HG03108 (cell line): Measurements from ENCODE around the gene BRSK2.

Experiments used
- ATAC-seq: cut with Tn5 transposase; IDR thresholded peaks from one replicate; pipeline ENCODE4 v1.9.1; 2021; ENCODE audit warnings: moderate library complexity; ENCODE audit not compliant: unreplicated experiment

Gene BRSK2

DNA sequence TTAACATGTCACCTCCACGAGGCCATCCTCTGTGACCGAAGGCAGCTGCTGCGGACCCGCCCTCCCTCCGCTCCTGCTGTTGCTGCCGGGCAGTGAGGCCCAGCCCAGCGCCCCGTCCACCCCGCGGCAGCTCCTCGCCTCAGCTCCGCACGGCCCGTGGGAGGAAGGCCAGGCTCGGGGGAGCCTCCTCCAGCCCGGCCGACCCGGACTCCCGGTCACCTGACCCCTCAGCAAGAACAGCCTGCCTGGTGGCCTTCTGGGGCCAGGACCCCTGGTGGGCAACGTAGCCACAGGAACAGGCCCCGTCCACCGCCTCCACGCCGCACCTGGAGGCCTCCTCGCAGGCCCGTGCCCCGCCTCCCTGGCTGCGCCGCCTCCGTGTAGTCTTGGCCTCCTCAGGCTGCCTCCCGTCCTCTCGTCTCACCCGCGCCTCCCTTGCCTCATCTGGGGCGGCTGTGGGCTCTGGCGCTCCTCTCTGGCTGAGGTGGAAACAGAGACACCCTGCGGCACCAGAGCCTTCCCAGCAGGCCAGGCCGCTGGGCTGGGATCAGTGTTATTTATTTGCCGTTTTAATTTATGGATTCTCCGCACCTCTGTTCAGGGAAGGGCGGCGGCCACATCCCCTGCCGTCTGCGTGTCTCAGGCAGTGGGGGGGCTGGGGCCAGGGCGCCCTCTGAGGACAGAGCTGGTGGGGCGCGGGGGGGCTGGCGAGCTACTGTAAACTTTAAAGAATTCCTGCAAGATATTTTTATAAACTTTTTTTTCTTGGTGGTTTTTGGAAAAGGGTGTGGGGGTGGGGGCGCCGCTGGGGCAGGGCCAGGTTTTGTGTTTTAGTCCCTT is 71.5 kb downstream of the BRSK2 start:
- no peak for ATAC-seq

DNA sequence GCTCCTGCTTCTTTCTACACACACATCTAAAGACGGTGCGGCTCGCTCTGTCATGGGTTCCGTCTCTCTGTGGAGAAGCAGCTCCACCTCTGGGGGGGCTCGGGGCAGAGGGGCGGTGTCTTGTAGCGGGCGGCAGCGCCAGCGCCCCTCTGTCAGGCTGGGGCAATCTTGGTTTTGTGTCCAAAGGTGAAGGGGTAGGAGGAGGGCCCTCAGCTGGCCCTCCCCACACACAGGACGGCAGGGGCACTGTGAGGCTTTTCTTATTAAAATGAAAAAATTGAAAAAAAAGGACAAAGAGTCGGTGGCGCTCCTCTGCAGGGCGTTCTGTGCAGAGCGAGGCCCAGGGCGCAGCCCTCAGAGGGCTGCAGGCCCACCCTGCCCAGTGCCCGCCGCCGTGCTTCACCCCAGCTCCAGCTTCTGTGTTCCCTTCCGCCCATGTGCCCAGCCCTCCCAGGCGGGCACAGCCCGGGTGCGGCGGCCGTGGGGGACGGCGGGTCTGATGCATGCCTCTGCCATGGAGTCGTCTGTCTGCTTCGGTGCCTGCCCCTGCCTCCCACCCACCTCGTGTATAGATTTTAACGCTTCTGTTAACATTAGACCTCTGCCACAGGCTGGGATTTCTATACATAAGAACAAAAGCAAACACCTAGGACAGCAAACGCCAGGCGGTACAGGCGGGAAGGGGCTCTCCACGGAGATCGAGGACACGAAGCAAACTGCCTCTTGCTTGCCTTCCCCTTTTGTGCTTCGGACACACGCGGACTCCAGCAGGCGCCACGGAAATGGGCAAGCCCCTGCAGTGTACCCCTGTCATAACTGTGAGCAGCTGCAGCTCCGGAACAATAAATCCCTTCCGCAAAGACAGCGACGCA is 72.3 kb downstream of the BRSK2 start:
- ATAC-seq = no peak

DNA sequence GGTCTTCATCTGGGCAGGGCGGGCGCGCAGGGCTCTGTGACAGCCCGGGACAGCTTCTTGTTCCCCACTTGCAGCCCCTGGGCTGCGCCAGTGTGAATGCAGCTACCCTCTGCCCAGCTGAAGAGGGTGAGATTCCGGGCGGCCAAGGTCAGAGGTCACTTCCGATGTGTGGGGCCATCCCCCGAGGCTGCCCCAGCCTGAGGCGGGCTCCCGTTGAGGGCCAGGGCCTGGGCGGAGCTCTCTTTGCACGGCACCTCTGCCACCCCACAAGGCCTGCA is 72.9 kb downstream of the BRSK2 start:
- ATAC-seq = no peak

DNA sequence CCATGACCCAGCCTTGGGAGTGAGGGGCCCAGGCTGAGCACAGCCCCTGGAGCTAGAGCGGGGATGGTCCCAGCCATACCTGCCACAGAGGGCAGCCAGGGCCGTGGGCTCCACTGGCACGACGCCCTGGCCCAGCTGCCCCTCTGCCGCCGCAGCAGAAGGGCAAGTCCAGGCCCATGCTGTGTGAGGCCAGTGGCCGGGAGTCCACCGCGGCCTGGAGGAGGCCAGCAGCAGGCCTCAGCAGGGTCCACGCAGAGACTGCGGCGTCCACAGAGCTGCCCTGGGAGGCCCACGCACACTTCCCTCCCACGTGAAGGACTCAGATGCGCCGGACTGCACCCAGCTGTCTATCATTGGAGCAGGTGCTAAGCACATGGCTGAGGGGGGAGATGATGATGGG is 73.3 kb downstream of the BRSK2 start:
- ATAC-seq = no peak

DNA sequence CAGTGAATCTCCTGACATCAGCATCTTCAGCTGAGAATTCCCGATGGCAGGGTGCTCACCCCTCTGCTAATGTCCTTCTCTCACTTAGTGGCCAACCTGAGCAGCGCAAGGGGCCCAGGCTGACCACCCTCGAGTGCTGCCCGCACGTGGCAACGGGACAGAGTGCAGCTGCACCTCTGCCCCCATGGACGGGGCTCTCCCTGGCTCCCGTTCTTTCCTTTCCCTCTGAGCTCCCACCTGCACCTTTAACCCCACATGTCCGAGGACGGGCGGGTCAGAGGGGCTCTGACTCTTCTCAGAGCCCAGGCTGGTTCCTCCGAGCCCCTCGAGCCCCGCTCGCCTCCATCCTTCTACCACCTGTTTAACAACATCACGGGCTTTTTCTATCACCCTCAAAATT is 77.0 kb downstream of the BRSK2 start:
- ATAC-seq = no peak

DNA sequence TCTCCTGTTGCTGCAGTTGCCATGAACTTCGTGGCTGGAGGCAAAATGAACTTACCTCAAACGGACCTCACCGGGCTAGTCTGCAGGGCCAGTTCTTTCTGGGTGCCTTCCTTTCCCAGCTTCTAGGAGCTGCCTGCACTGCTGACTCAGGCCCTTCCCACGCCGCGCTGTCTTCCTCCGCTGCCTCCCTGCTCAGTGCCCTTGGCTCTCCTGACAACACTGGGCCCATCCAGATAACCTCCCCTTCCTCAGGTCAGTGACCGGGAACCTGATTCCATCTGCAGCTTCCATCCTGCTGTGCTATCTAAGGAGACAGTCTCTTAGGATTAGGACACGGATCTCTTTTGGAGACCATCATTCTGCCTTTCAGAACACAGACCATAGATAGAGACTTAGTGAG is 77.5 kb downstream of the BRSK2 start:
- no peak for ATAC-seq

DNA sequence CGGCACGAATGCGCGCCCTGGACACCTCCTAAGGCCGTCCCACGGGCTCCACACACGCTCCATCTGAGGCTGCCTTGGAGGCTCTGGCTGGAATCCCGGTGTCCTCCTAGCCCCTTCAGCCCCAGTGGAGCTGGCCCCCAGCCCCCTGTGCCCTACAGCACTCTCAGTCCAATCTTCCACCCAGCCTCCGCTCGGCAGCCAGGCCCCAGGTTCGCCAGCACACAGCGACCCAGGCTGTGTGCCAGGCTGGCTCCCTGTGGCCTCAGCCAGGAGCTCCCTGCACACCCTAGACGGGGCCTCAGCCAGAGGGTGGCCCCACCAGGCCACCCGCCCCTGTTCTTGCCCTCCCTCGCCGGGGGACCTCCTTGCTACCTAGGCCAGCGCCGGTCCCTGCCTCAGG is 78.3 kb downstream of the BRSK2 start:
- ATAC-seq = no peak

DNA sequence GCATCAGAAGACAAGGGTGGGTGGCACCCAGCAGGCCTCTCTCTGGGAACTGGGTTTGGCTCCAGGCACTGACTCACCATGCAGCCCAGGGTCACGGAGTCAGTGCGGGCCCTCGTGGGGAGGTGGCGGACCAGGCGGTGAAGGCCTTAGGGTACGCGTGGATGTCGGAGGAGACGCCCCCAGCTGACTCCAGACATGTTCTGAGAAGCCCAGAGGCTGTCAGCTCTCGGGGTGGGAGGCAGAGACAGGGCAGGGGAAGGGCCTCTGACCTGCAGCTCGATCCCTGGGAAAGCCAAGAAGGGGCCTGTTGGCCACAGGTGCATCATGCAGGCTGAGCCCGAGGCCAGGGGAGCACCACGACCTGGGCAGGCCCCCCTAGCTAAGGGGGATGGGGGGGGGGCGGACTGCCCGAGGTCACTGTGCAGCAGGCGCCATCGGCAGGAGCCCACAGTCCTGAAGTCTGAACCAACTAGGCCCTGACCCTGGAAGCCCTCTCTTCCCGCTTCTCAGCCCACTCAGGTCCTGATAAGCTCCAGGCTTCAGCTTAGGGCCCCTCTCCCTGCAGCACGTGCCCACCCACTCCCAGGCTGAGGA is 78.8 kb downstream of the BRSK2 start:
- ATAC-seq = no peak

DNA sequence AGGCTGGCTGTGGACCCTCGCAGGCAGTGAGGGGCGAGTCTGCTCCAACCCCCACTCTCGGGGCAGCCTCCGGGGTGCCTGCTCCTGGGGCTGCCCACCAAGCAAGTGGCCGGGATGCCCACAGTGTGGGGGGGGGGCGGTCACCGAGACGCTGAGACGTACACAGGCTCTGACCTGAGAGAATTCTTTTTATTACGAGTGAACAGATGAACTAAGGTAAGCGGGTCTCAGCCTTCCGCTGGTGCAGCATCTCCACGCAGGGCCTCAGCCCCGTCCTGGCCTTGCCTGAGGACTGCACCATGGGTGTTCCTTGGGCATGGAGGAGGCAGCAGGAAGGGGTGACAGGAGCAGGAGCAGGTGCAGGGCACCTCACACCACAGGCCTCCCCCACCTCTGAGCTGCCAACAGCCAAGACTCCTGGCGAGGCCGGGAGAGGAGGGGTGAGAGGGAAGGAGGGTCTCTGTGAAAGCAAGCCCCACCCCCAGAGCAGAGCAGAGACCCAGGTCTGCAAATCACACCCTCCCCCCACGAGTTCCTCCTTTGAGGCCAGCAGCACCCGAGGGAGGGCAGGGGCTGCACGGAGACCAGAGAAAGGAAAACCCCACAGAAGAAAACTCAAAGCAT is 79.7 kb downstream of the BRSK2 start:
- ATAC-seq = no peak

DNA sequence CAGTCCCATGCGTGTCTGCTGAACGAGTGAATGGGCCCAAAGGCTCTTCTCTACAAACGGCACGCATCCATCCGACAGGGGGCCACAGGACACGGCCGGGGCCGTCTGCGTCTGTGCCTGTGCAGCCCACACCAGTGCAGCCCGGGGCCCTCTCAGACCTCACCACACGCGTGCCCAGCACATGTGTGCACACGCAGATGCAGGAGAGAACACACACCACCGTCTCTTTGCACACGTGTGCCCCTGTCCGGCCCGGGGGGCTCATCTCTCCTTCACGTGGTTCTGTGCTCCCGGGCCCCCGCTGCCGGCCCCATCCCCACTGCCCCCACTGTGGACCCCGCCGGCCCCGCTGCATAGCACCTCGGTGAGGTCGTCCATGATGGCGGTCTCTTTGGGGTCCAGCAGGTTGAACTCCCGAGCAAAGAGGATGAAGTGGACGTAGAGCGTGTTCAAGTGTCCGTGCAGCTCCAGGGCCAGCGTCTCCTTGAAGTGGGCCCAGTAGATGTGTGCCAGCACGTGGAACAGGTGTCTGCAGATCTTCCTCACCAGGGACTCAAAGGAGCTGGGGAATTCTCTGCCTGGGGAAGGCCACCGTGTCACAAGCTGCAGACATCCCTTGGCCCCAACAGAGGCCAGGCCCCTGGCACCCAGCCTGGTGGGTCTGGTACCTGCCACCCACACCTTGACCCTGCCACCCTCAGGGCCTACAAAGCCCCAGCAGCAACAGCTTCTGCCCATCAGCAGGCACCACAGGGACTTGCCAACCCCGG is 80.4 kb downstream of the BRSK2 start:
- ATAC-seq = no peak

DNA sequence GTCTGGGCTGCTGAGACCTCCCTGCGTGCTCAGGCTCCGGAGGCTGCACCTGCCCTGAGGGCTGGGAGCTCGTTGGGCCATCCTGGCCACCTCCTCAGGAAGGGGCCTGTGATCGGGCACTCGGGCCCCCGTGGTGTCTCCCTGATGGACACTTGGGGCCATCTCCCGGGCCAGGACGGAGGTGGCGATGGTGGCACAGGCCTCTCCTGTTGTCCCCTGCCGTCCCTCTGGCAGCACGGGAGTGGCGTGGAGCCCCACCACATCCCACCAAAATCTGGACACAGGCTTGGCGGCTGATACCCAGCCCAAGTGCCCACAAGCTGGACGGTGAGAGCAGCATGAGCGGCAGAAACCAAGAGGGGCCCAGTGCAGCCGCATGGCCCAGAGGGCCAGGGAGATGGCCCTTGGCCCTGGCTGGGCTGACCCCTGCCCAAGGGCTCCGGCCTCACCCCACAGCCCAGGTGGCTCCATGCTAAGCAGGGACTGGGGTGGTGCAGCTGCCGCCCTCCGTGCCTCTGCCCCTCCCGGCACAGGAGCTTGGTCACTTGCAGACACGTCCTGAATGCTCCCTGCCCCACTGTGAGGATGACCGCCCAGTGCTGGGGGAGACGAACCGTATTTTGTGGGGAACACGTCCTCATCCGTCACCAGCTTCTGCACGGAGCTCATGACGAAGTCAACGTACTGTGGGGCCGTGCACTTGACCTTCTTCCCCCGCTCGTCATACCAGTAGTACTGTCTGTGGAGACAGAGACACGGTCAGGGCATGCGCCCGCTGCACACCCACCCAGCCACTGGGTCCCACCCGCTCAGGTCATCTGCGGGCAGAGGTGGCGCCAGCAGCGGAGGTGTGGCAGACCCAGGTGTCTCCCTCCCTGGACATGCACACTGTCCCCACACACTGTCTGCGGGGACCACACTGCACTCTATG is 81.2 kb downstream of the BRSK2 start:
- no peak for ATAC-seq

DNA sequence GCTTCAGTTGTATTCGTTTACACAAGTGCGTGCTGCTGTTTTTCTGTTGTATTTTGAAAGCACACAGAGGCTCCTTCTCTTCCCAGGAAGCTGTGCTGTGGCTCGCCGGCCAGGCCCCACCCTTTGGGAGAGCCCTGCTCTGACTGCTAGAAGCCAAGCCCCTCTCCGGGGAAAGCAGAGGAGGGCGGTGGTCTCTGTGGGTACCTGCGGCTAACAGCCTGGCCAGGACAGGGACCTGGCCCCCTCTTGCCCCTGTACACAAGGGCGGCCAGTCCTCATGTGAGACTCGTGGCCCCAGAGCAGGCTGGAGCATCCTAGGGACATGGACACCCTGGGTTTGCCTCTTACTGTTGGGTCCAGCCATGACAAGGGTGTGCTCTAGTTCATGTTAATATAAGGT is 82.0 kb downstream of the BRSK2 start:
- no peak for ATAC-seq

DNA sequence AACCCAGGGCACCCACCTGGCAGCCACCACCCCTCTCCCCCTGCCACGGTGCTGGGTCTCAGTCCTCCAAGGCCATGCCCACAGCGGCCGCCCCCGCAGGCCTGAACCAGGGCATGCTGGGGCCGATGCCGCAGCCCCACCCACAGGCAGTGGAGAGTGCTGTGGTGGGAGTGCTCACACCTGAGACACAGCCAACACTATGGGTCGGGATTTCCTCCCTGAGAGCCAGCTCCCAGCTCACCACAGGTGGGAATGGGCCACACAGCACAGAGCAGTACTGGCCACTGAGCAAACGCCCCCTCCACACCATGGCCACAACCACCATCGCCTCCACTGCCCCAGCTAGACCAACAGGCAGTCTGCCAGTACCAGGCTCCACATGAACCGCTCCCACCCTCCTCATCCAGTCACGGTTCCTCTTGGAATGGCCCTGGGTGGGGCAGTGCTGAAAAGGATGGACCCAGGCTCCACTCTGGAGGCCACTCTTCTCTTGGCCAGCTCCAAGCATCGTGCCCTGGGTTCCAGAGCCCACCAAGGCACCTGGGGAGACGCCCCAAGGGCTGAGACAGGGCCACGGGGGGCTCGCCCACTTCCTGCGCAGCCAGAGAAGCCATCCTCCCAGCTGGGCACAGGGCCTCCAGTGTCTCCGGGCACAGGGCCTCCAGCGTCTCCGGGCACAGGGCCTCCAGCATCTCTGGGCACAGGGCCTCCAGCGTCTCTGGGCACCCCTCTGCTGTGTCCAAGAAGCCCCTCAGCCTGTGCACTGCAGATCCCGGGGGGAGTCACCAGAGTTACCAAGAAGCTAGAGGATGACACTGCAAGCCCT is 82.7 kb downstream of the BRSK2 start:
- no peak for ATAC-seq

DNA sequence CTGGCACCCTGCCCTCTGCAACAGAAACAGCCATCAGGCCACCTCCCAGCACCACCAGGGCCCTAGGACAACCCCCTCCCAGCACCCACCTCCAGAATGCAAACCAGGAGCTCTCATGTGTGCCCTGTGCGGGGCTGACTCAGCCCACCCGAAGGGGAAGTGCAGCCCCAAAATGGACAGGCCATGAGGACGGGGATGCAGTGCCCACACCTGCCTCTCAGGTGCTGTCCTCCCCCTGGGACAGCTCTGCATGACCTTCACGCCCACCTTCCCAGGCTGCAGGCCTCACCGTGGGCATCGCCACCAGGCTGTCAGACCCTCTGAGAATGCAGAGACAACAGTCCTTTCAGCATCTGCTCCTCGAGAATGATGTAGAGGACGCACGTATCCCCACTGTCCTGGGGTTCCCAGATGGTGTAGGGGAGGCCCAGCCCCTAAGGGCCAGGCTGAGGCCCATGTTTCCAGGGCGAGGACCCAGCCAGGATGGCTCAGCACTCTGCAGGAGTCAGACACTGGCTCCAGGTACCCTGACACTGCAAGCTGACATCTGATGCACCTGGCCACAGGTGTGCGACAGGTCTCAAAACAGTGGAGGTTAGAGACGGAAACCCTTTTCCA is 83.4 kb downstream of the BRSK2 start:
- ATAC-seq = no peak

DNA sequence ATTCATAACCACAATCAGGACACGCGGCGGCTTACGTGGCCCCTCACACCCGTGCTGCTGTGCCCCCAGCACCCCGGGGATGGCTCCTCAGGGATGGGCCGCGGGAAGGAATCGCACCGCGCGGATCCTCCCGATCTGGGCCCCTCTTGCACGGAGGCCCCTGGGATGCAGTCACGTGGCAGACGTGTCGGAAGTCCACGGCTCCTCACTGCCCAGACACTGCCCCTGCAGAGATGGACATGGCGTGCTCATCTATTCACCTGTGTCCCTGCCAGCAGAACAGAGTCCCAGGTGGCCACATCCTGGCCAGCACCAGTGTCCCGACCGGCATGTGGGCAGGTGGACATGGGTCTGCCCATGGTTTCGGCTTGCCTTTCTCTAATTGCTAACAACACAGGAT is 84.1 kb downstream of the BRSK2 start:
- no peak for ATAC-seq

DNA sequence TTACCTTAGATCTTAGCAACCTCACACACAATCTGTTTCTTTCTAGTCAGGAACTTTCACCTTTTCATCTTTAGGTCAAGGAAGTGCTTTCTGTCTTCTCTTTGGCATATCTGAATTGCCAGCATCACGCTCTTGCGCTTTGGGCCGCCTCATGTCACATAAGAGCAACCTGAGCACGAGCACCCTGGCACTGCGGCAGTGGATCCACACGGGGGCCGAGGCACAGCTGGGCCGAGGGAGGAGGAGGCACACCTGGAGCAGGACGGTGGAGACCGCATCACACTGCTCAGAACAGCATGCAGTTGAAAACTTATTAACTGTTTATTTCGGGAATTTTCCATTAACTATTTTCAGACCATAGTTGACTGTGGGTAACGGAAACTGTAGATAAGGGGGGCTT is 86.1 kb downstream of the BRSK2 start:
- no peak for ATAC-seq

DNA sequence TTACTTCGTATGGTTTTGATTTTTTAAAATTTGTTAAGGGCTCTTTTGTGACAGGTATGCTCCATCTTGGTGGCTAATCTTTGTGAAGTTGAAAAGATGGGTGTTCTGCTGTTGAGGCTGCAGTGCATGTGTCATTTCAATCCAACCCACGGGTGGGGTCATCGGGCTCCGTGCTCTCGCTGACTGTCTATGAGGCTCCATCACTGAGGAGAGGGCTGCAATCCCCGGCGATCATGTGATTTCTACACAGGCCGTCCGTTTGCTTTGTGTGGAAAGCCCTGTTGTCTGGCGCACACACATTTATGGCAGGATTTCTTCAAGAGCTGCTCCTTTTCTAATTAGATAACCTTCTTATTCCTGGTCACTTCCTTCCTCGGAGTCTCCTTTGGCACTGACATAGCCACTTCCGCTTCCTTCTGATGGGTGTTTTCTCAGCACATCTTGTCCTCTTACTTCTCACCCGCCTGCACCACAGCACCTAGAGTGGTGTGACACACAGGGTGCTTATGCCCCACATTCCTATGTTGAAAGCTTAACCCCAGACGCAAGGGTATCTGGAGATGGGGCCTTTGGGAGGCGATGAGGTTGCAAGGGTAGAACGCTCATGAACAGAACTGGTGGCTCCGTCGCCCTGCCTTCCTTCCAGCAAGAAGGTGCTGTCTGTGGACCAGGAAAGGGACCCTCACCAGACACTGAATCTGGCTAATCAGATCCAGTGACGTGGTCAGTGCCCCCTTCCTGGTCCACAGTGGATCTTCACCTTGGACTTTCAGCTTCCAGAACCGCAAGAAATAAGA is 87.4 kb downstream of the BRSK2 start:
- ATAC-seq = no peak

DNA sequence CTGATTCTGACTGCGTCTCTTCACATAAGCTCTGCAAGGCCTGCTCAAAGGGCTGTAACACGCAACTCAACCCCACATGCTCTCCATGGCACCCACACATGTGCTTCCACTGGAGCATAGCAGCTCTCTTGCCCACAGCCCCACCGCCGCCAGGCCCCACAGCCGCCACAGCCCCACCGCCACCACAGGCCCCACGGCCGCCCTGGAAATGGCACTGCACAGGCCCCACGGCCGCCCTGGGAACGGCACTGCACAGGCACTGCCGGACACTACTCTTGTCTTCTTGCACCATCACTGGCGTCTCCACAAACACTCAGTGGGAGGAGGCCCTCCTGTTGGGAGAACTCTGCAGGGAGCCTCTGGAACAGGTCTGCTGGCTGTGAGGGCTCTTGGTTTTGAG is 88.3 kb downstream of the BRSK2 start:
- no peak for ATAC-seq
